K562 (cell line): ENCODE results near the gene MACF1. TPM values are rescaled to one million over a fixed set of nuclear protein-coding genes. Genes with fewer than 3 reads are reported as not detected.

ENCODE experiments used
- ATF3 ChIP-seq, 2 experiments: fragments of 450-650 bp in 1 of 2; sonication (generic) in 1 of 2; formaldehyde crosslinking in 1 of 2; IDR thresholded peaks in 1 of 2; conservative IDR thresholded peaks in 1 of 2; 2 replicates each; pipeline versions ENCODE4 v1.6.1 to v1.8.1; 2016 to 2023; ENCODE audit warnings: mild to moderate bottlenecking in 2 of 2, moderate library complexity in 2 of 2, inconsistent platforms in 1 of 2, missing genetic modification reagents in 1 of 2
- BCOR ChIP-seq: fragments of 450-650 bp; IDR thresholded peaks from 2 replicates; pipeline ENCODE4 v1.6.1; 2016
- JUND ChIP-seq, 2 experiments: IDR thresholded peaks; 2 replicates in 1 of 2; 3 replicates in 1 of 2; pipeline ENCODE4 v1.6.1; 2011; ENCODE audit warnings: borderline replicate concordance in 2 of 2, low read depth in 2 of 2, low read length in 2 of 2, improper control_type of control experiment in 1 of 2, missing biosample characterization in 1 of 2, missing genetic modification characterization in 1 of 2, missing genetic modification reagents in 1 of 2
- KLF13 ChIP-seq: fragments of 450-650 bp; IDR thresholded peaks from 2 replicates; pipeline ENCODE4 v1.6.1; 2016; ENCODE audit warnings: missing genetic modification characterization, low read depth, mild to moderate bottlenecking, missing compliant biosample characterization, moderate library complexity, borderline replicate concordance
- MEF2D ChIP-seq: conservative IDR thresholded peaks from 2 replicates; pipeline ENCODE4 v1.6.1; 2016; ENCODE audit warnings: low read depth, missing genetic modification characterization, missing compliant biosample characterization
- PBX2 ChIP-seq, 2 experiments: IDR thresholded peaks in 1 of 2; conservative IDR thresholded peaks in 1 of 2; 2 replicates each; pipeline ENCODE4 v1.6.1; 2016; ENCODE audit warnings: low read depth in 2 of 2, mild to moderate bottlenecking in 1 of 2, missing compliant biosample characterization in 1 of 2, missing genetic modification characterization in 1 of 2, moderate library complexity in 1 of 2
- PCBP1 ChIP-seq: fragments of 200-400 bp; formaldehyde crosslinking; IDR thresholded peaks from 2 replicates; pipeline ENCODE4 v1.6.1; 2018; ENCODE audit warnings: mild to moderate bottlenecking, low read depth, low read length; ENCODE audit not compliant: poor library complexity, severe bottlenecking
- PRDM10 ChIP-seq: fragments of 450-650 bp; IDR thresholded peaks from 2 replicates; pipeline ENCODE4 v1.6.1; 2018; ENCODE audit not compliant: partially characterized antibody
- PTTG1 ChIP-seq: fragments of 450-650 bp; IDR thresholded peaks from 2 replicates; pipeline ENCODE4 v1.6.1; 2016; ENCODE audit warnings: low read depth, mild to moderate bottlenecking, missing genetic modification characterization, missing compliant biosample characterization
- RAD51 ChIP-seq: fragments of 450-650 bp; IDR thresholded peaks from 2 replicates; pipeline ENCODE4 v1.7.1; 2016; ENCODE audit warnings: low read depth, mild to moderate bottlenecking, borderline replicate concordance
- SMARCA4 ChIP-seq: fragments of 450-650 bp; IDR thresholded peaks from 2 replicates; pipeline ENCODE4 v1.6.1; 2016
- TAL1 ChIP-seq: fragments of 450-650 bp; IDR thresholded peaks from 2 replicates; pipeline ENCODE4 v1.6.1; 2016; ENCODE audit warnings: mild to moderate bottlenecking
- TSC22D4 ChIP-seq: fragments of 450-650 bp; IDR thresholded peaks from 2 replicates; pipeline ENCODE4 v1.6.1; 2016; ENCODE audit warnings: missing genetic modification characterization, missing biosample characterization, control low read depth
- ZNF316 ChIP-seq: fragments of 450-650 bp; IDR thresholded peaks from 2 replicates; pipeline ENCODE4 v1.6.1; 2016
- ZNF639 ChIP-seq, 2 experiments: fragments of 200-800 bp in 1 of 2; sonication (Bioruptor generic) in 1 of 2; sonication (generic) in 1 of 2; formaldehyde crosslinking in 1 of 2; IDR thresholded peaks in 1 of 2; conservative IDR thresholded peaks in 1 of 2; 2 replicates each; pipeline versions ENCODE4 v1.5.0 to v1.6.1; 2016 to 2020; ENCODE audit warnings: missing compliant biosample characterization in 1 of 2, missing genetic modification characterization in 1 of 2, missing genetic modification reagents in 1 of 2
- polyA plus RNA-seq, 8 experiments: library from polyadenylated mRNA; depleted of rRNA in 4 of 8; stranded (reverse) in 5 of 8; unstranded in 3 of 8; fragments of >200 nt; fragmentation: Nextera tagmentation in 2 of 8; fragmentation: Illumina TruSeq in 1 of 8; extraction: Ambion mirVana in 2 of 8; extraction: Trizol in 1 of 8; gene quantifications; 2 replicates each; pipeline versions ENCODE4 v1.2.1 to v1.2.3, GENCODE V29; 2011 to 2014; ENCODE audit warnings: inconsistent platforms in 1 of 8, missing spikeins in 1 of 8
- total RNA-seq, 7 experiments: library from RNA; depleted of rRNA in 6 of 7; stranded (reverse); fragments of >200 nt in 6 of 7; fragmentation: Illumina TruSeq in 2 of 7; extraction: Trizol in 2 of 7; gene quantifications; 2 replicates each; pipeline versions ENCODE4 v1.2.1 to v1.2.3, GENCODE V29; 2011 to 2021; ENCODE audit warnings: low replicate concordance in 1 of 7

Gene MACF1
- total and polyA plus RNA-seq, 9 of the 15 experiments (the other 6 are each of a cell fraction or from before 2014, with no cell fraction given) = 13.2 to 232 (median 112) TPM

- TF ChIP-seq ZNF639 (CRISPR knock-in tag; conservative IDR thresholded peaks at IDR 0.05 in 1 of 2, IDR thresholded peaks at IDR 0.05 in 1 of 2) (peak in 1 of 2 experiments; percentile 51; a peak in 1 of 4 replicates), PTTG1 (tag) (no peak), JUND (IDR thresholded peaks at IDR 0.05; ENCODE audit: borderline replicate concordance, low read depth, low read length) (peak; percentile 57; the same call in 1 of the 2 replicates), JUND (tag; IDR thresholded peaks at IDR 0.05; ENCODE audit: borderline replicate concordance, low read depth, low read length) (no peak; the same call in 2 of the 3 replicates), ZNF316 (0 out of 2 replicates have a peak, but pooled peaks have one; percentile 13), TAL1 (peak; percentile 42), KLF13 (no peak), PCBP1 (no peak), PRDM10 (peak; percentile 49), RAD51 (no peak), PBX2 (CRISPR knock-in tag; IDR thresholded peaks at IDR 0.05; ENCODE audit: low read depth) (no peak), PBX2 (tag; conservative IDR thresholded peaks at IDR 0.05; ENCODE audit: low read depth) (peak; percentile 44; the same call in 1 of the 2 replicates), BCOR (no peak), ATF3 (IDR thresholded peaks at IDR 0.05) (peak; percentile 26; the same call in 1 of the 2 replicates), ATF3 (CRISPR knock-in tag; conservative IDR thresholded peaks at IDR 0.05) (no peak), SMARCA4 (peak; percentile 75; the same call in 1 of the 2 replicates), TSC22D4 (no peak), MEF2D (peak; percentile 74)
These were observed 25.7 kb upstream of the MACF1 start (continued) for GRCh38 chr1:39178541-39179431.
